Adipocyte (in vitro differentiated cells): Measurements from ENCODE around the gene PPP1R7.

Experiments used
- DNase-seq: peaks from one replicate; pipeline ENCODE4 v3.0.0-alpha.2; 2015; ENCODE audit warnings: low read depth
- H3K27me3 ChIP-seq: replicated peaks from 2 replicates; pipeline ENCODE4 v1.7.0; 2013; ENCODE audit warnings: mild to moderate bottlenecking, low read length, moderate library complexity; ENCODE audit not compliant: control insufficient read depth, insufficient read depth
- H3K36me3 ChIP-seq: 2 replicates; pipeline ENCODE4 v1.7.0; 2013; ENCODE audit warnings: low read length, mild to moderate bottlenecking, moderate library complexity; ENCODE audit not compliant: control insufficient read depth, insufficient read depth, severe bottlenecking
- H3K4me1 ChIP-seq: 2 replicates; pipeline ENCODE4 v1.7.0; 2013; ENCODE audit warnings: mild to moderate bottlenecking, low read length, moderate library complexity; ENCODE audit not compliant: control insufficient read depth, insufficient read depth
- H3K4me3 ChIP-seq: 2 replicates; pipeline ENCODE4 v1.7.0; 2013; ENCODE audit warnings: mild to moderate bottlenecking, low read length, moderate library complexity
- H3K9ac ChIP-seq: 2 replicates; pipeline ENCODE4 v1.7.0; 2013; ENCODE audit warnings: mild to moderate bottlenecking, low read length, moderate library complexity
- H3K9me3 ChIP-seq: 2 replicates; pipeline ENCODE4 v1.7.0; 2013; ENCODE audit warnings: mild to moderate bottlenecking, low read length, moderate library complexity; ENCODE audit not compliant: control insufficient read depth

PPP1R7 gene

DNA sequence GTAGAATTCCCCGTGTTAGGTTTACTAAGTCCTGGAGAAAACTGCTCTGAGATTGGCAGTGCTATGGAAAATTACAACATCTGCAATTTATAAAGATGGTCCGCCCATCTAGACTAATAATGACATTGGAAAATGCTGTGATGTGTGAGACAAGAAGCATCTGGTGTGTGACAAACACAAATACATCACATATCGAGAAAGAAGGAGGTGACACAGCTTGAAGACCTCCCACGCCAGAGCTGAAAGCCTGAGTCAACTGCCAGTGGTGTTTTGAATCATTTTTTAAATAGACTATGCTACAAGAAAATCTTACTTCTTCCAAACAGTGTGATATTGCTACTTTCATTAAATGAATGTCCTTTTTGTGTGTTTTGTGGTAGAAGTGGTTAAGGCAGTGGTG is 29.6 kb downstream of the PPP1R7 start:
- Histone ChIP-seq H3K9ac (no peak overlapping the region), H3K36me3 (peaks cover 38% of the 10 kb centered on the region), H3K9me3 (no peaks in the 10 kb centered on the region), H3K4me3 (no peak overlapping the region), H3K27me3 (no peaks in the 10 kb centered on the region), H3K4me1 (peaks cover 2% of the 10 kb centered on the region)
- no peak for DNase-seq

DNA sequence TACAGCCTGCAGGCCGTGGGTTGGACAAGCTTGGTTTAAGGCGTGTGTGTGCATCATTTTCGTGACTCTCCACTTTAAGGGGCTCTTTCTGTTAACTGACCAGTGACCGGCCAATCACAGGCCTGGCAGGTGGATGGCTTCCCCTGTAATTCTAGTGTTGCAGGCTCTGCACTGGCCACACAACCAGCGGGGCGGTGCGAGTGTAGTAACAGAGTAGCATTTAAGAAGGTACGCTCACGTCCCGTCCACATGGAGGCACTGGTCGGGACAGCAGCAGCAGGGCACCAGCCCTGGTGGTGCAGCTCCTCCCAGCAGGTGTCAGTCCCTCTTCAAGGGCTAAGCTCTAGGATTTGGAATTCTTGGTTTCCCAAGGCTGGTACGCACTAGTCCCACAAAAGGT is 30.2 kb downstream of the PPP1R7 start:
- Histone ChIP-seq H3K4me3 (no peak overlapping the region), H3K4me1 (peaks cover 4% of the 10 kb centered on the region), H3K27me3 (no peaks in the 10 kb centered on the region), H3K9ac (no peak overlapping the region), H3K36me3 (peaks cover 34% of the 10 kb centered on the region), H3K9me3 (no peaks in the 10 kb centered on the region)
- no peak for DNase-seq

DNA sequence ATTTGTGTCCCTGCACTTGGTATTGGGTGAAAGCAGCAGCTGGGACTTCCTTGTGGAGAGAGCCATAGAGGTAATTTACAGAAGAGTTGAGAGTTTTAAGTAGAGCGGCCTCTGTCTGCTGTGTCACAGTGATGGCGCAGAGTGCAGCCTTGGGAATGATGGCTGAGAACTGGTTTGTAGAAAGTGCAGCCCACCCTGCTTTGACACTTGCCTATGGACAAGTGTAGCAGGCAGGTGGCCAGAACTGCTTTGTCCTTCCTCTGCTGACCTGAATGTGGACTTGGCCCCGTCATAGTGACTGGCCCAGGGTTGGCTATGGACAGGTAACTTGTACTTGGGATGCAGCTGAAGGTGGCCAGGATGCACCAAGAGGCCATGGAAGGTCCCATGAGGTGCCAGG is 31.9 kb downstream of the PPP1R7 start:
- Histone ChIP-seq H3K9me3 (no peaks in the 10 kb centered on the region), H3K27me3 (peaks cover 5% of the 10 kb centered on the region), H3K4me1 (peaks cover 4% of the 10 kb centered on the region), H3K4me3 (no peak overlapping the region), H3K9ac (no peak overlapping the region), H3K36me3 (peaks cover 29% of the 10 kb centered on the region)
- DNase-seq: no peak

DNA sequence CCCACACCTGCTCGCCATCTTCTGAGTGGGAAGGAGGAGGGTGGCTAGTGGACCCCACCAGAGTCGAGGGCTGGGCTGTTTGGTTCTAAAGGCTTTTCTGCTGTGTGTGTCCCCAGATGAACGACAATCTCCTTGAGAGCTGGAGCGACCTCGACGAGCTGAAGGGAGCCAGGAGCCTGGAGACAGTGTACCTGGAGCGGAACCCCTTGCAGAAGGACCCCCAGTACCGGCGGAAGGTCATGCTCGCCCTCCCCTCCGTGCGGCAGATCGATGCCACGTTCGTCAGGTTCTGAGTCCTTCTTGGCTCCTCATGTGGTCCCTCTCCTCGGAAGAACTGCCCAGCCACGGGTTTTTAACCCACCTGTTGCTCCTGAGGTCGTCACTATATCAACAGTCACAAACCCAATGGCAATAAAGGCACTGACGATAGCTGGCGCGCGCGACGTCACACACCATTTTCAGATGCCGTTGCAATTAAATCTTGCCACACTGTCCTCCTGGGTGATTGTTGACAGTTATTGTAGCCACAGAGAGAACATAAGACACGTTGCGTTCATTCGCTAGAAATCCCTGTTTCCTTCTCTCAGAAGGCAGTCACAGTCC is 32.4 kb downstream of the PPP1R7 start:
- Histone ChIP-seq H3K9ac (no peak overlapping the region), H3K9me3 (no peaks in the 10 kb centered on the region), H3K4me1 (peaks cover 4% of the 10 kb centered on the region), H3K4me3 (no peak overlapping the region), H3K36me3 (peaks cover 26% of the 10 kb centered on the region), H3K27me3 (peaks cover 7% of the 10 kb centered on the region)
- DNase-seq: no peak

DNA sequence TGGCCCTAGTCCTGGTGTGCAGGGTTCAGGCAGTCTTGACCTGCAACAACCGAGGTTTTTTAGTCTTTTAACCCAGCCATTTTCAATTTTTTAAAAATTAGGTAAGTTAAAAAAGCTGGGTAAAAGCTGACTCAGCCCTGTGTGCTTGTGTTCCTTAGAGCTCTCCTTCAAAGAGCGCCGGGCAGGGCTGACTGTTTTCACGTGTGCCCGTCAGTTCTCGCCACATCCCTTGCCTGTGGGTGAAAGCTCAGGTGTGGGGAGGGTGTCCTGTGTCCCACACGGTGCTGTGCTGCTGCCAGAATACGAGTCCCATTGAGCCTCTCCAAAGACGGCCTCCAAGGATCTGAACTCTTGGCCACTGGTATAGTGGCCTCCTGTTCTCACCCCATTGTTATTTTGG is 33.0 kb downstream of the PPP1R7 start:
- peaks cover 4% of the 10 kb centered on the region for H3K4me1 ChIP-seq
- no peak for DNase-seq
- H3K4me3 ChIP-seq: no peak overlapping the region
- peaks cover 12% of the 10 kb centered on the region for H3K27me3 ChIP-seq
- H3K9ac ChIP-seq: no peak overlapping the region
- no peaks in the 10 kb centered on the region for H3K9me3 ChIP-seq
- peaks cover 25% of the 10 kb centered on the region for H3K36me3 ChIP-seq

DNA sequence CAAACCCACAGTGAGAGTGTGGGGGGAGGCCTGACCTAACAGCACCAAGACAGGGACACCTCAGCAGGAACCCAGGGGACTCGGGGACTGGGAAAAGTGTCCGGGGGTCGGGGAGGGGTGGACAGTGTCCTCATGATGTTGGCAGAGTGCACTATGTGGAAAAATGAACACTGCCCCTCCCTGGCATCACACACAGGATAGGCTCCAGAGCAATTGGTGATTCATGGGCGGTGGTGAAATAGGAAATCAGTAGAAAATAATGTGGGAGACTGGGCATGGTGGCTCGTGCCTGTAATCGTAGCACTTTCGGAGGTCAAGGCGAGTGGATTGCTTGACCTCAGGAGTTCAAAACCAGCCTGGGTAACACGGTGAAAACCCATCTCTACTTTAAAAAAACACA is 34.6 kb downstream of the PPP1R7 start:
- DNase-seq: no peak
- no peaks in the 10 kb centered on the region for H3K9me3 ChIP-seq
- no peak overlapping the region for H3K9ac ChIP-seq
- H3K36me3 ChIP-seq: peaks cover 18% of the 10 kb centered on the region
- H3K4me1 ChIP-seq: peaks cover 4% of the 10 kb centered on the region
- peaks cover 20% of the 10 kb centered on the region for H3K27me3 ChIP-seq
- no peak overlapping the region for H3K4me3 ChIP-seq

DNA sequence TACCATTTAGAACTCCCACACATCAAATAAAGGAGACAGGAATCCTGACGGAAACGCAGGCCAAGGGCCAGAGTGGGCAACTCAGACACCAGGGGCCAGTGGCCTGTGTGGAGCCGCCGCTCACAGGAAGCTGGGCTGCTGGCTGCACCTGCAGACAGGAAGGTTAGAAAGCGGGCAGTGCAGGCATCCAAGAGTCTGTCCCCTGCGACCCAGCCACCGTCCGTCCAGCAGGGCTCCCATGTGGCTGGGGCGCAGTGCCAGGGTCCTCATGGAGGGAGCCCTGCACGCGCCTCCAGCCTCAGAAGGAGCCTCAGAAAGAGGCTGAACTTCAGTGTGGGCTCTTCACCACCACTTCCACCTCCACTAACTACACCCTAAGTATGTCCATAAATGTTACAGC is 35.7 kb downstream of the PPP1R7 start:
- H3K9ac ChIP-seq: no peak overlapping the region
- peaks cover 20% of the 10 kb centered on the region for H3K27me3 ChIP-seq
- no peaks in the 10 kb centered on the region for H3K9me3 ChIP-seq
- no peak for DNase-seq
- peaks cover 18% of the 10 kb centered on the region for H3K36me3 ChIP-seq
- H3K4me1 ChIP-seq: peaks cover 4% of the 10 kb centered on the region
- H3K4me3 ChIP-seq: no peak overlapping the region

DNA sequence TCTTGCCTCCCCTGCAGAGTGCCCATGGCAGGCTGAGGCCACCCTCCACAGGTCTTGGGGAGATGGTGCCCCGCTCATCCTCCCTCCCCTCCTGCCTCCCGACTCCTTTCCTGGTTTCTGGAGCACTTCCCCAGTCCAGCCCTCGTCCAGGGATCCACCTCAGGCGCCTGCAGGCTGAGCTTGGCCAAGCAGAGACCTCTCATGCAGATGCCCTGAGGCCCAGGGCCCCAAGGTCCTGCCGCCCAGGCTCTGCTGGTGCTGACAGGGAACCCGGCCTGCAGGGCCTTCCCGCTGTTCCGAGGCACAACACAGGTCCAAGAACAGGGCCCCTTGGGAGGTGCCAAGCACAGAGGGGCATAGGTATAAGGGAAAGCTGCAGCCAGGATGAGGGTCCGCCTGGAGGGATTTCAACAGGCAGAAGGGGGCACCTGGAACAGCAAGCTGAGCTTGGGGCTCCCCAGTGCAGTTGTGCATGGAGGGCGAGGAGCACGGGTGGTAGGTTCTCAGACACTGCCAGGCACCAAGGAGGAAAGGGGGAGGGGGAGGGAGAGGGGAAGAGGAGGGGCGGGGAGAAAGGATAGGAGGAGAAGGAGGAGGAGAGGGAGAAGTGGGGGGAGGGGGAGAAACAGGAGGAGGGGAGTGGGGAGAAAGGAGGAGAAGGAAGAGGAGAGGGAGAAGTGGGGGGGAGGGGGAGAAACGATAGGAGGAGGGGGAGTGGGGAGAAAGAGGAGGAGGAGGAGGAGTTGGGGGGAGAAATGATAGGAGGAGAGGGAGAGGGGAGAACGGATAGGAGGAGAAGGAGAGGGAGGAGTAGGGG is 37.0 kb downstream of the PPP1R7 start:
- Histone ChIP-seq H3K4me3 (no peak overlapping the region), H3K36me3 (peaks cover 14% of the 10 kb centered on the region), H3K4me1 (peaks cover 4% of the 10 kb centered on the region), H3K9ac (no peak overlapping the region), H3K27me3 (peaks cover 20% of the 10 kb centered on the region), H3K9me3 (no peaks in the 10 kb centered on the region)
- DNase-seq: no peak

DNA sequence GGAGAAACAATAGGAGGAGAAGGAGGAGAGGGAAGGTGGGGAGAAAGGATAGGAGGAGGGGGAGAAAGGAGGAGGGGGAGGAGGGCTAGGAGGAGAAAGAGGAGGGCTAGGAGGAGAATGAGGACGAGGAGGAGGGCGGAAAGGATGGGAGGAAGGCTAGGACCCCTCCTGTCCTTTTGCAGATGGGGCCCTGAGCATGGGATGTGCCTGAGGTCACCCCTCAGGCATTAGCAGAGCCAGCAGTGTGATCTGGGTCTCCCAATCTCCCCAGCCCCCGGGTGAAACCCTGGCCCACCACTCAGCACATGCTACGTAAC is 37.6 kb downstream of the PPP1R7 start:
- Histone ChIP-seq H3K4me1 (peaks cover 4% of the 10 kb centered on the region), H3K27me3 (peaks cover 20% of the 10 kb centered on the region), H3K9me3 (no peaks in the 10 kb centered on the region), H3K4me3 (no peak overlapping the region), H3K36me3 (peaks cover 8% of the 10 kb centered on the region), H3K9ac (no peak overlapping the region)
- DNase-seq: no peak

DNA sequence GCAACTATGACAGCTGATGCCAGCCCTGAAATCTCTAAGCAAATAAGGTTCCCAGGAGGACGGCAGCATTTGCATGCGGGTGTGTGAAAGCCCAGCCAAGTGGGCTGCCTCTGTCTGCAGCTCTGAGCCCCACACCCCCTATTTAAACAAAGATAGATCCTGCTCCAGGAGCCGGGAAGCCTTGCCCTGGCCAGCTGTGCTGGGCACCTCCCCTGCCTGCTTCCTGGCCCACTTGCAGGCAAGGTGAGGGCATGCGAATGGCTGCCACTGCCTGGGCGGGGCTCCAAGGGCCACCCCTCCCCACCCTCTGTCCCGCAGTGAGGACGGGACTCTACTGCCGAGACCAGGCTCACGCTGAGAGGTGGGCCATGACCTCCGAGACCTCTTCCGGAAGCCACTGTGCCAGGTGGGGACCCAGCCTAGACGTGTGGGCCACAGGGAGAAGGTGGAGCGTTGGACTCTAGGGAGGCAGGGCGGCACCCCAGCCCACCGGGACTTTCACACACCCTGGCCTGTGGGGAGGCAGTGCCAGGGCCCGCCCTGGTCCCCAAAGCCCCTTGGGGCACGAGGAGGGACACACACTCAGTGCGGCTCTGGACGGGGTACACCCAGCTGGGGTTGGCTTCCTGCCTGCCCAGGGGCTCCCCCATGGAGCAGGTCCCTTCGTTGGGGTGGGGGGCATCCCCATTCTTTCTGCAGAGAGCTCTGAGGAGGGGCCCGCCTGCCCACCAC is 38.3 kb downstream of the PPP1R7 start, which contains the start of gene ANO7:
TSS of gene ANO7 (plus strand) at position 317 of the 732 bp plus-strand sequence. CDS start 1,387 bp downstream, outside the sequence.
- no peak within 1 kb of the TSS for H3K9ac ChIP-seq
- peaks cover 20% of the 10 kb centered on the region for H3K27me3 ChIP-seq
- peaks cover 4% of the 10 kb centered on the region for H3K4me1 ChIP-seq
- H3K36me3 ChIP-seq: peaks cover 2% of the 10 kb centered on the region
- DNase-seq: no peak
- no peaks in the 10 kb centered on the region for H3K9me3 ChIP-seq
- H3K4me3 ChIP-seq: no peak within 1 kb of the TSS

DNA sequence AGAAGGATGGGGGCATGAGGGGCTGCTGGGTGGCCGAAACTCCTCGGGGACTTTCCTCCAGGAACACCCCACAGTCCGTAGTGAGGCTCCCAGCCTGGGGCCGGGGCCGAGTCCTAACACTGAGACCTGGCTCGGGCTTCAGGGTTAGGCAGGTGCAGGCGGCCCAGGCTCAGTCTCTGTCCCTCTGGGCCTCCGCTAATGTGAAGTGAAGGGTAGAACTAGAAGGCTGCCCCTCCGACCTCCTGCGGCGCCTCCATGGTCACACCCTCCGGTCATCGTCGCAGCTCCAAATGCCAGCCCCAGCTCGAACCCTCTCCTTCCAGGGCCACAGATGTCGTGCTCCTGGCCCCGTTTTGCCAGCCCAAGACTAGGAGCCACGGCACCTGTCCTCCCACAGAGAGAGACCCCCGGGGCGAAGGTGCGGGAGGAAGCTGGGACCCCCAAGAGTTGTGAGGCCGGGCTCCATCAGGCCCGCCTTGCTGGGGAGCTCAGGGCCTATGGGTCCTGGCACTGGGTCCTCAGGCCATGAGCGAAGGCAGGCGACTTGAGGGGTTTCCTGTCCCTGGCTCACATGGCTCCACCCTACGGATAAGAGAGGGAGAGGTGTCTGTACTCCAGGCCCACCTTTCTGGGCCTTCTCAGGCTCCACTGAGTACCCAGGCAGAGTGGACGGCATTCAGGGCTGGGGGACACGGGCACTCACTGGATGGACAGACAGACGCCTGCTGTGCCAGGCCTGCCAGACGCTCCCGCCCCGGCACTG is 39.0 kb downstream of the PPP1R7 start:
- Histone ChIP-seq H3K4me1 (peaks cover 4% of the 10 kb centered on the region), H3K27me3 (peaks cover 20% of the 10 kb centered on the region), H3K9ac (no peak overlapping the region), H3K9me3 (no peaks in the 10 kb centered on the region), H3K4me3 (no peak overlapping the region), H3K36me3 (no peaks in the 10 kb centered on the region)
- no peak for DNase-seq
